Fibroblast of skin of right quadriceps (primary cell): Measurements from ENCODE around the gene CD200R1L.
"Not testable (repeated sequence)": the region's sequence is repeated elsewhere in the genome, so short reads cannot be mapped to it uniquely, and the experiment has no call there.

Experiments
- DNase-seq: peaks from one replicate; pipeline ENCODE4 v3.0.0-alpha.2; 2013

CD200R1L gene, protein sequence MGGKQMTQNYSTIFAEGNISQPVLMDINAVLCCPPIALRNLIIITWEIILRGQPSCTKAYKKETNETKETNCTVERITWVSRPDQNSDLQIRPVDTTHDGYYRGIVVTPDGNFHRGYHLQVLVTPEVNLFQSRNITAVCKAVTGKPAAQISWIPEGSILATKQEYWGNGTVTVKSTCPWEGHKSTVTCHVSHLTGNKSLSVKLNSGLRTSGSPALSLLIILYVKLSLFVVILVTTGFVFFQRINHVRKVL

DNA sequence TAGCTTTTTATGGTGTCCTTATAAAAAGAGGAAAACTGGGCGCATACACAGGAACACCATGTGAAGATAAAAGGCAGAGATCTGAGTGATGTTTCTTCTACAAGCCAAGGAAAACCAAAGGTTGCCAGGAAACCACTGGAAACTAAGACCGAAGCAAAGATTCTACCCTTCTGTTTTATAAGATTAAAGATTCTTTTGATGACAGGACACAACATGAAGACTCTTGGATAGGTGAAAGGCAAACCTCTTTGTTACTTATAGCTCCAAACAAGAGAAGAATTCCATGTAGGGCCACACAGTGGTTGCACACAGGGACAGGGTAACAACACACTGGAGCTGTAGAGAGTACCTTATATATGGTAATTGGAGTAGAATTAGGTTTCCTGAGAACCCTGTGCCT, at the start of gene CD200R1L:
Gene CD200R1L (minus strand): TSS at position 101 of the 400 bp plus-strand sequence. CDS start 17,497 bp downstream, outside the sequence.
- DNase-seq: no peak

- DNase-seq: peak; percentile 28
Measured at GRCh38 chr3:112894258-112894657, 47.6 kb upstream of the CD200R1L start.

DNA sequence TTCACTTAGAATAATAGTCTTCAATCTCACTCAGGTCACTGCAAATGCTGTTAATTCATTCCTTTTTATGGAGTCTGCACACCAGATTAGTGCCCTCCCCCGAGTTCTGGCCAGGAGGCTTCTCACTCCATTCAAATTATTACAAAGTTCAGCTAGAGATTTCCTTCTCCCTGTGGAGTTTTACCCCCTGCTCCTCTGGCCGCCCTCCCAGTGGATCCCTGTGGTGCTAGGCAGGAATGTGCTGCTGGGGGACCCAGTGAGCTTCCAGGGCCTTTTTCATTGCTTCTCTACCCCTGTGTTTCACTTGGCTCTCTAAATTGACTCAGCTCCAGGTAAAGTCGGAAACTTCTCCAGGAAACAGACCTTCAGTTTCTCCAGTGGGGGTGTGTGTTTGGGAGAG, 42.7 kb upstream of the CD200R1L start:
- no peak for DNase-seq

DNA sequence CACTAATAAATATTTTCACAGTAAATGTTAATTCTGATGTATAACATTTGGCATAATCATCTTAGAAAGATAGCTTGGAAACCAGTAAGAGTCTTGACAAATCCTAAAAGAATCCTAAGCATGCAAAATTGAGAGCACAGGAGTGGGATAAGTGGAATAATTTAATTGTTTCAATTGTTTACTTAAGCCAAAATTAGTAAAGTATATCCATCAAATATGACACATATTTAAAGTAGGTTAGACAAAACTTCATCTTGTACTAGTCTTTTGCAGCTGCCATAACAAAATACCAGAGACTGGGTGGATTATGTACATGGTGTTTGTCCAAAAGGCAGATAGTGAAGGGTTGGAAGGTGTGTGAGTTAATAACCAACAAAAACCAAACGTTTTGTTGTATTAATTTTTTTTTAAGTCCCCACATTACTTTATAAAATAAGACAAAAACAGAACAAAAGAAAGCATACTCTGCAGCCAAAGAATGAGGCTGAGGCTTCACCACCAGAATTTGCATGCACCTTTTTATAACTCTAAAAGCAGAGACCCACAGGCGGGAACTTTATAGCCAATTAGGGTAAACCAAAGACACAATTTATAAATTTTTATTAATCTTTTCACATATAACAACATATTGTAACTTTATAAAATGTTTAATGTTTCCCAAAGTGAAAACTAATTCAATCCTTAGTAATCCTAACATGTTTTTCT, 41.9 kb upstream of the CD200R1L start:
- DNase-seq: peak; percentile 28

DNA sequence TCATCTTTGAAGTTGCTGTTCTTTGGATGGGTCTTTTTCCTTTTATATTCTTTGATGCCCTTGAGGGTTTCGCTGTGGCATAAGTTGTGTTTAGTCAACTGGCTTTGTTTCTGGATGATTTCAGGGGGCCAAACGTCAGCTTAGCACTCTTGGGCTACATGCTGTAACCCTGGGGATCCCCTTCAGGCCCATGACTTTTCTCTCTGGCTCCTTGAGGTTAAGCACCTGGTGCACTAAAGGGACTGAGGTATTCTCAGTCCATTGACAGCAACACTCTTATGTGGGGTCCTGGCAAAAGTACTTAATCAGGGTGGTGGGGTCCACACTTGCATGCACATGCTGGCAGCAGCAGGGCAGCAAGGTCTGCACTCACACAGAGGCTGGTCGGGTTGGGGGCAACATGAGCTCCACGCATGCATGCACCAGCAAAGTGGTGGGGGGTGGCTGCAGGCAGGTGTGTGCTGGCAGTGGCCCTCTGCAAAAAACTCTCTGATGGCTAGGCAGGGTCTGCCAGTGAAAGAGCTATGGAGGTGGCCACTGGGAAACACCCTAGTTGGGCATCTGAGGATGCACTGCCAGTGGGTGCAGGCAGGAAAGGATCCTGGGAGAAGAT, 38.1 kb upstream of the CD200R1L start:
- no peak for DNase-seq

GRCh38 chr3:112881891-112882290, 35.2 kb upstream of the CD200R1L start:
- DNase-seq: no peak

- DNase-seq: no peak
Measured at GRCh38 chr3:112875561-112875960, 28.9 kb upstream of the CD200R1L start.

DNA sequence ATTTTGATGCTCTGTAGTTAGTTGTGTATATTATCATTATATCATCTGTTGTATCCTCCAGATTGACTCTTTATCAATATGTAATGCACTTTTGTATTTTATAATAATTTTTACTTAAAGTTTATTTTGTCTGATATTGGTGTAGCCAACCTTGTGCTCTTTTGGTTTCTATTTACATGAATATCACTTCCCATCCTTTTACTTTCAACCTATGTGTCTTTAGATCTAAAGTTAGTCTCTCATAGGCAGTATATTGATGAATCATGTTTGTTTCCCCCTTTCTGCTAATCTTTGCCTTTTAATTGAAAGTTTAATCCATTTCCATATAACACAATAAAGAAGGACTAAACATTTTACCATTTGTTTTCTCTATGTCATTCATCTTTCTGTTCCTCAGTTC, 28.1 kb upstream of the CD200R1L start:
- no peak for DNase-seq

DNA sequence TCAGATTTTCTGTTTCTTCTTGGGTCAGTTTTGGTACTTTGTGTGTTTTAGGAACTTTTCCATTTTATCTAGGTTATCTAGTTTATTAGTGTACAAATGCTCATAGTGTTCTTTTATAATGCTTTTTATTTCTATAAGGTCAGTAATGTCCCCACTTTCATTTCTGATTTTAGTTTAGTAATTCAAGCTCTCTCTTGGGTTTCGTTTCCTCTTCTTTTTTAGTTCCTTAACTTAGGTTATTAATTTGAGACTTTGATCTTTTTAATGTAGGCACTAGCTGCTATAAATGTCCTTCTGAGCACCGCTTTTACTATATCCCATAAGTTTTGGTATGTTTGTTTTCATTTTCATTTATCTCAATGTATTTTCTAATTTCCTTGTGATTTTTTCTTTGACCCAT, 27.0 kb upstream of the CD200R1L start:
- DNase-seq: no peak

DNA sequence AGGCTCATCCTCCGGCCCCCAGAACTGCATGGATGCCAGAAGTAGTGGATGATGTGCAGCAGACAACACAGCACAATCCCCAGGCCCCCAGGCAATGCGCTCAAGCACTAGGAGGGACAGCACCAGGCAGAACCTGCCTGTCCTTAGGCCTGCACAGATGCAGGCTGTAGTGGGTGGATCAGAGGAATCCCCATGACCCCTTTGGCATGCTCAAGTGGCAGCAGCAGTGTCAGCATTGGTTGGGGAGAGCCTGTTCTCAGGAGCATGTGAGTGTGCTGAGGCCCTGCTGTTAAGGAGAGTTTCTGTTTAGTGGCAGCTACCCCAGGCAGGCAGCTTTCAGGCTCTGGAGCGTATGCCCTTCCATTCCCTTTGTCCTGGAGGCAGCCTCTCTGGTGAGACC, 25.1 kb upstream of the CD200R1L start:
- no peak for DNase-seq

DNA sequence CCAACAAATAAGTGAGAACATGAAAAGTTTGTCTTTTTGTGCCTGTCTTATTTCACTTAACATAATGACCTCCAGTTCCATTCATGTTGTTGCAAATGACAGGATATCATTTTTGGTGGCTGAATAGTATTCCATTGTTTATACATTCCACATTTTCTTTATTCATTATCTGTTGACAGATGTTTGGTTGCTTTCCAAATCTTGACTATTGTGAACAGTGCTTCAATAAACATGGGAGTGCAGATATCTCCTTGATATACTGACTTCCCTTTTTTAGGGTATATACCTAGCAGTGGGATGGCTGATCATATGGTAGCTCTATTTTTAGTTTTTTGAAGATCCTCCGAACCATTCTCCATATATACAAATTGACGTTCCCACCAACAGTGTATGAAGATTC, 19.1 kb upstream of the CD200R1L start:
- DNase-seq: no peak

DNA sequence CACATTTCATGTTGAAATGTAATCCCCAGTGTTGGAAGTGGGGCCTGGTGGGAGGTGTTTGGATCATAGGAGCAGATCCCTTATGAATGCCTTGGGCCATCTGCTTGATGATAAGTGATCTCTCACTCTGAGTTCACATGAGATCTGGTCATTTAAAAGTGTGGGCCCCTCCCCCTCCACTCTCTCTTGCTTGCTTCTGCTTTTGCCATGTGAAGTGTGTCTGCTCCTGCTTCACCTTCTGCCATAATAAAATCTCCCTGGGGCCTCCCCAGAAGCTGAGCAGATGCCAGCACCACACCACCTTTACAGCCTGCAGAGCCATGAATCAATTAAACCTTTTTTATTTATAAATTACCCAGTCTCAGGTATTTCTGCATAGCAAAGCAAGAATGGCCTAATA, 14.2 kb upstream of the CD200R1L start:
- DNase-seq: no peak

DNA sequence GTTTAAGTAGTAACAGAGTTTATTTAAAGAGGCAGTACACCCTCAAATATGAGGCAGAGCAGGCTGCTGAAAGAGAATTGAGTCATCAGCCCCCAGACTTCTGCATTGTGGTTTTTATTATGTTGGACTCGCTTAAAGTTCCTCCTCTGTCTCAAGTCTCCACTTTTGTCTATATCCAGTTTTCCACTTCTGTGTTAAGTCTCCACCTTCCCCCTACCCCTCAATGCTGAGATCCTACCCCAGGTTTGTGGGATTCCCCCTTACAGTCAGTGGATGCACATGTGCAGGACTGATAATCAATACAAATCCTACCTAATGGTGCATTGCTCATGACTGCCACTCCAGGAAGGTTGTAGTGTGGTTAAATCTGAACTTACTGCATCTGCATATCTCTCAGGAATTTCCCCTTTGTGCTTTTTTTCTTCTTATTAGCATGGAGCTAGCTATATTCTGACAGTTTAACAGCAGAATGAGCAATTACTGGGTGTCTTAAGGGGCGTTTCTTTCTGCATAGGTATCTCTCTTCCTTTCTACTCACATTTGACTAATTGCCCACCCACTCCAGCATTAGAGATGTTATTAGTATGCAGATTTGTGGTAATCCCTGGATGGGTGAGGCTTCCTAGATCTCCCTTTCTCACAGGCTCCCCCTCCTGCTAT, 11.9 kb upstream of the CD200R1L start:
- peak; percentile 7 for DNase-seq

DNA sequence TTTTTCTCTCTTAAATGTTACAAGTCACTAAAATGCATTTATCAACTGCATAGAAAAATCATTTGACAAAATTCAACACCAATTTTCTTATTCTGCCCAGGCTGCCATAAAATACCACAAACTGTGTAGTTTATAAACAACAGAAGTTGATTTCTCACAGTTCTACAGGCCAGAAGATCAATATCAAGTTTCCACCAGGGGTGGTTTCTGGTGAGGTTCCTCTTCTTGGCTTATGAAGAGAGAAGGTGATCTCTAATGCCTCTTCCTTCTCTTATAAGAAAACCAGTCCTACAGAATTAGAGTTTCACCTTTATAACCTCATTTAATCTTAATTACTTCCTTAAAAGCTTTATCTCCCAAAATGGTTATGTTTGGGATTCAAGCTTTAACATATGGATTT, 10.9 kb upstream of the CD200R1L start:
- no peak for DNase-seq

DNA sequence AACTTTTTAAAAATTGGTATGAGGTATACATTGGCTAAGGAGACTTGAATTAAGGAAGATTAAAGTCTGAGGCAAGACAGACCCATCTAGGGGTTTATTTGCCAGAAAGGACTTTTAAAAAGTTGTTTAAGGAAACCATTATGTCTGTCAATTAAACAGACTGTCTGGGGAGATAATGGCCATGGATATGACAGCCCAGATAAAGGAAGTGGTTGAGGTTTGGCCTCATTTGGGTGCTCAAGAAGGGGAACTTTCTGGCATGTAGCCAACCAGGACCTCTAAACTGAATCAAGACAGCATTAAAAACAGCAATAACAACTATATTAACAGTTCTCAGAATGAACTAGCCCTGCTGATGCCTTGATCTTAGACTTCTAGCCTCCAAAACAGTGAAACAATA, 9.9 kb upstream of the CD200R1L start:
- DNase-seq: no peak

DNA sequence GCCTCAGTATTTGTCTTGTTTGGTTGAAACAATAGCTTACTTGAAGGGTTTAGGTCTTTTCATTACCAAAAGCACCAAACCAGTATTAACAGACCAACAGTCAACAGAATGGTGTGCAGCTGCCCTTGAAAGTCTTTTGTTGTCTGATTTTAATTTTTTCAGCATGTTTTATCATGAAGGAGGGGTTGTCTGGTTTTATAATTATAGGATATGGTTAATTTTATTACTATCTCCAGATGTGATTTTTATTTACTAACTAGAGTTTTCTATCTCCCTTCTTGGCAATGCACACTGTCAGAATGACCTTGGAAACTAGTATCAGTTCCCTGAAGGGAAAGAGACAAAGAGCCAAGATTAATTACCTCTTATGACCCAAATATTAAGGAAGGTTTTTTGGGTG, 9.2 kb upstream of the CD200R1L start:
- DNase-seq: no peak

DNA sequence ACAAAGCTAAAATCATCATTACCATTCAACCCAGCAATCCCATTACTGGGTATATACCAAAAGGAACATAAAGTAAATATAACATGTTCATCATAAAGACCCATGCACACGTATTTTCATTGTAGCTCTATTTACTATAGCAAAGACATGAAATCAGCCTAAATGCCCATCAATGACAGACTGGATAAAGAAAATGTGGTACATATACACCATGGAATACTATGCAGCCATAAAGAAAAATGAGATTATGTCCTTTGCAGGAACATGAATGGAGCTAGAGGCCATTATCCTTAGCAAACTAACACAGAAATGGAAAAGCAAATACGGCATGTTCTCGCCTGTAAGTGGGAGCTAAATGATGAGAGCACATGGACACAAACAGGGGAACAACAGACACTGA, 8.4 kb upstream of the CD200R1L start:
- DNase-seq: not testable (repeated sequence)

DNA sequence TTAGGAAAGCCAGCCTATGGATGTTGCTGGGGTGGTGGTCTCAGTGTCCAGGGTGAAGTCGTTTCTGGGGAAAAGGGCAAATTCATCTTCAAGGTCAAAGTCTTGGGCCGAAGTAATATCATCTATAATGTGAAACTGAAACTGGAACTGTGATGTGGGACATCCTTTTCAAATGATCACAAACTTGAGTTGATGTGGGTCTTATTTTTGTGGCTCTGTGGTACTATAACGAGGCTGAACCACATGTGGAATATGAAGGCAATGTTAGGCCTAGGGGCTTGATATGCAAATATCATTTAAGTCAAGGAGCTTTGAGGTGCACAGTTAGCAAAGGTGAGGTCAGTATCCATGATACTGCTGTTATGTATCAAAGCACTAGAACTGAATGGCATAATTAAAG, 1.5 kb upstream of the CD200R1L start:
- DNase-seq: no peak

- DNase-seq: no peak
Measured at GRCh38 chr3:112847692-112848091, 1.0 kb upstream of the CD200R1L start.

DNA sequence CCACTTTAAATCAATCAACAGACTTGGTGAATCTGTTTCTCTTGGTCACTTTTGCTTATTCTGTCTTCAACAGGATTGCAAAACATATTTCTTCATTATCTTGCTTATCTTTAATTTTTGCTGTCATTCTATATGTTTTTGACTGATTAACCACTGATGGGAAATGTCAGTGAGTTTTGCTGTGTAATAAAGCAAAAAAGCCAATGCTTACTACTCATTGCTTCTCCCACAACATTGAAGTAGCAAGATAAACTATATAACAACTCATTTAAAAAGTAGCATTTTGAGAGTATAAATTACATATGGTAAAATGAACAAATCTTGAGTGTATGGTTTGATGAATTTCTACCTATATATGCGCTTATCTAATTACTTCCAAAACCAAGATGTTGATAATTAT, 892 bp downstream of the CD200R1L start:
- no peak for DNase-seq

DNA sequence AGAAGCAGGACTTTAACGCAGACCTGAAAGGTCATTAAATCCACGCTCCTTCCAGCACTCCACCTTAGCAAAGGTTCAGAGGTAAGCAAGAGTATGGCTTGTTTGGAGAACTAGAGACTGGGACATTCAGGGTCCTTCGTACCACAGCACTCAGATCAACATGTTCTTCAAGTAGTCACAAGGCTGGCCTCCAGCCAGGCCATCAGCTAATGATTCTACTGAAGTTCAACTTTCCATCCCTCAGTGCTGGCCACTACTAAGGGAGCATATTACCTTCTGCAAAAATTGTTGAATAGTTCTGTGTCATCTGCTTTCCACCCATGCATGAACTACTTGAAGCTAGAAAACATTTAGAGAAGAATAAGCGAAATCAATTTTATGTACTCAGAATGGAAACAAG, 17.6 kb downstream of the CD200R1L start:
- DNase-seq: no peak

DNA sequence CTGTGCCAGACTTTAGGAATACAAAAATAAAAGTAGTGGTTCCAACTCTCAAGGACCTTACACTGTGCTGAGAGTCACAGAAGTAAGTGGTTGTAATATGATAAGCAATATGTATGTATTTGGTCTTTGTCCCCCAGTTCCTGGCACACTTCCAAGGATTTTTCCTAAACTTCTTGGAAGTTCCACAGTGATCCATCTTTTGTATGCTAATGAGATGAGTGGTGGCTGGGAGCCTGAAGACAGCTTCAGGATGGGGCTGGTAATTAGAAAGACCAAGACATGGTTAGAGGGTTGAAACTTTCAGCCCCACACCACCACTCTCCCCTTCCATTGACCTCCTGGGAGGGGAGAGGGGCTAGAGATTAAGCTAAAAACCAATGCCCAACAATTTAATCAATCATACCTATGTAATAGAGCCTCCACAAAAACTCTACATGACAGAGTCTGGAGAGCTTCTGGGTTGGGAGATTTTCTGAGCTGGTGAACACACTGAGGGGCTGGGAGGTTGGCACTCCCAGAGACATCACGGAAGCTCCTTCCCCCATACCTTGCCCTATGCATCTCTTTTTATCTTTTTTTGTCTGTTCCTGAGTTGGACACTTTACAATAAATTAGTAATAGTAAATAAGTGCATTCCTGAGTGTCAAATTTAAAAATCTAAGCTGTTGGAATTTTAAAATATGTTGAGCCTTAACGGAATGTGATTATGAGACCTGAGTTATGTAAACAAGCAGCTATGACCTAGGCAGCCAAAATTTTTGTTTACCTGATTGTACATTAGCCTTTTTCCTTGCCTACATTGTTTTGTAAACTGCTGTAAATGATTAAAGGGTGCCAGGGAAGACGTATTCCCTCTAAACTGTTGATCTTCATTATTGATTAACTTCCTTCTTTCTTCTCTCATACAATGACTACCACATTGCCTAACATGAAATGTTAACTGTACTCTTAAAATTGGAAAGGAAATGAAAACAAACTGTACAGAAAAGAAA, 24.3 kb downstream of the CD200R1L start:
- DNase-seq: no peak

- DNase-seq: peak; percentile 66
Measured at GRCh38 chr3:112818289-112818688, 28.4 kb downstream of the CD200R1L start.
